Endothelial cell of coronary artery (primary cell): ENCODE data around the gene TMPRSS4. TPM values are rescaled to one million over a fixed set of nuclear protein-coding genes. Genes with fewer than 3 reads are reported as not detected.

Source experiments
- total RNA-seq: library from RNA; depleted of rRNA; stranded (reverse); fragments of >200 nt; gene quantifications from 2 replicates; pipeline ENCODE4 v1.2.3, GENCODE V29; 2014

Gene TMPRSS4, protein sequence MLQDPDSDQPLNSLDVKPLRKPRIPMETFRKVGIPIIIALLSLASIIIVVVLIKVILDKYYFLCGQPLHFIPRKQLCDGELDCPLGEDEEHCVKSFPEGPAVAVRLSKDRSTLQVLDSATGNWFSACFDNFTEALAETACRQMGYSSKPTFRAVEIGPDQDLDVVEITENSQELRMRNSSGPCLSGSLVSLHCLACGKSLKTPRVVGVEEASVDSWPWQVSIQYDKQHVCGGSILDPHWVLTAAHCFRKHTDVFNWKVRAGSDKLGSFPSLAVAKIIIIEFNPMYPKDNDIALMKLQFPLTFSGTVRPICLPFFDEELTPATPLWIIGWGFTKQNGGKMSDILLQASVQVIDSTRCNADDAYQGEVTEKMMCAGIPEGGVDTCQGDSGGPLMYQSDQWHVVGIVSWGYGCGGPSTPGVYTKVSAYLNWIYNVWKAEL
- total RNA-seq = not detected in 2 replicates

DNA sequence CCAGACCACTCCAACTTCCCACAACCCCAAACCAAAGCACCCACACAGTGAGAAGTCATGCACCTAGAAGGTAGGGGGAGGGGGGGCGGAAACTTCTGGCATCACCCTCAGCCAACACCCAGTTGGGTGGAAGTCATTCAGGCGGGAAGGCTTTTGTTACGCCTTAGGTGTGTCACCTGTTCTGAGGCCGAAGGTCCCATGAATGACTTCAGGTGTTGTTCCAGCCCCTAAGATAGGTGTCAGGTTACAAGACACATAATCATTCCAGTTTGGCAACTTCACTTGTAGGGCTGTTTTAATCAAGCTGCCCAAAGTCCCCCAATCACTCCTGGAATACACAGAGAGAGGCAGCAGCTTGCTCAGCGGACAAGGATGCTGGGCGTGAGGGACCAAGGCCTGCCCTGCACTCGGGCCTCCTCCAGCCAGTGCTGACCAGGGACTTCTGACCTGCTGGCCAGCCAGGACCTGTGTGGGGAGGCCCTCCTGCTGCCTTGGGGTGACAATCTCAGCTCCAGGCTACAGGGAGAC lies at the start of gene TMPRSS4:
TMPRSS4 (plus strand) TSS at position 325 of the 528 bp plus-strand sequence. CDS start 225 bp downstream, outside the sequence.

DNA sequence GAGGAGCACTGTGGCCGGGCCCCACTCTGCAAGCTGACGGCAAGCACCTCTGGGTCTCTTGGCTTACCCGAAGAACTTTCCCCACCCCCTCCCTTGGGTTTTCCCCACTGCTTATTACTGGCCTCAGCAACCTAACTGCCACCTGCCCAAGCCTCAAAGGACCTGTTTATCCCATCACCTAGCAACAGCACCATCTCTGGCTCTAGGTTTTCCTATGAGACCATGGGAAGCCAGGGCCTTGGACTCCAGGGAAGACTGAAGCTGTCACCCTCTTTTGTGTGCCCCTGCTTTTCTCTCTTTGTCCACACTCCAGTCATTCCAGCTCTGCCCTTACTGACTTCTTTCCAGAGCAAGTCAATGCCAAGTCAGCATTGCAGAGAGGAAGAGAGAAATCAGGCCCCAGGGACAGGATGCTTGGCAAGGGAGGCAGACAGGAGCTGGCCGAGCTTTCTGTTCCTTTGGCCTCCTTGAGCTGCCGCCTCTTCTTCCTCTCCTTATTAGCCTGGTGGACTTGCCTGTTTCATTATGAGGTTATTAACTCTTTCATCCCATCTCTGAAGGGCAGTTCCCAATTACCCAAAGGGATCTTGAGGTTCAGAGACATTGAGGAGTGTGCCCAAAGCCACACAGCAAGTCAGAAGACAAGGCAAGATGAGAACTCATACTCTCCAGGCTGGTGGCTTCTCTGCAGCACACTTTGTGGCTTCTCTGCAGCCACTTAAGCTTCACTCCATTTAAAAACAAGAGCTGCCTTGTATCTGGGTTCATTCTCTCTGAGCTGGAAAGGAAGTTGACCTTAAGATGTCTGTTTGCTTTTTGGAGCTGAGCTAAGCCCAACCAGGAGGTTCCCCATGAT lies 10.3 kb downstream of the TMPRSS4 start, which contains the start of gene SMIM35:
SMIM35 (minus strand) TSS at position 51 of the 856 bp plus-strand sequence. CDS start 206 bp downstream, outside the sequence.

DNA sequence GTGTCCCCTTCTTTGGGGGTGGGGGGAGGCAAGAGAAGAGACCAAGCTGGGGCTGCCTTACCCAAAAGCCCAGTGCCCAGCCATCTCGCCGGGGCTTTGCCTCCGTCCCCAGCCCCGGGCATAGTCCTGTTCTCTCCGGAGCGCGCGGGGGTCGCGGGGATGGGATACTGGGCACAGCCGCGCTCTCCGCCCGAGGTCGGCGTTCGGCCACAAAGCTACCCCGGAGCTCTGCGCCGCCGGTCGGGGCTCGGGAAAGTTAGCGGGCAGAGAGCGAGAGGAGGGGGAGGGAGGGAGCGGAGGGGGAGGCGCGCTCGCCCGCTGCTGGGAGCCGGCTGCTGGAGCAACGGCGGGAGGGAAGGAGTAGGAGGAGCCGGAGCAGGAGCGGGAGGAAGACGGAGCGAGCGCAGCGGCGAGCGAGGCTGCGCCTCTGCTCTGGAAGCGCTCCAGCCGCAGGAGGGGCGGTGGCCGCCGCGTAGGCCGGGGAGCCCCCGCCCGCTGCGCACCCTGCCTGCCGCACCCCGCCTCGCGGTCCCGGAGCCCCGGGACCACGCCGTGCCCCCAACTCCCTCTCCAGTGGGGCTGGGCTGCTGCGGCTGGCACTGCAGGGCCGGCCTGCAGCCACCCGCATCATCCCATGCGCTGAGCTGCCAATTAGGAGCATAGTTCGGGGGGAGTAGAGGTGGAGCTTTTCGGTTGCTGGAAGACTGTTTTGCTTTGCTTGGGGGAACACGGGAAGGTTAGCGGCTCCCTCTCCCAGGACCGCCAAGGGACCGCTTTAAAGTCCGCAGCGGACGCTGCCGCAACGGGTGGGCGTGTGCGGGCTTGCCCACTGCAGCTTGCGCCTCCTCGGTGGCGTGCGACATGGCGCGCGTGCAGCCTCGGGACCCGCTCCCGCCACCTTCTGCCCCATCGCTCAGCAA lies 75.9 kb downstream of the TMPRSS4 start, which contains the start of gene SCN4B:
SCN4B (minus strand) TSS at position 272 of the 920 bp plus-strand sequence; CDS start at position 122, 150 bp downstream.

Other genes starting within 250 kb of the TMPRSS4 start
- 0.28 TPM in 1 of 2 replicates, not detected in the other for gene FXYD6, start 200.4 kb upstream of the TMPRSS4 start, total RNA-seq
- gene TMPRSS13, start 147.7 kb upstream of the TMPRSS4 start, total RNA-seq = not detected in 2 replicates
- not detected in 2 replicates for gene IL10RA, start 90.7 kb upstream of the TMPRSS4 start, total RNA-seq
- gene SMIM35, start 9.9 kb downstream of the TMPRSS4 start, total RNA-seq = not detected in 2 replicates
- 0.09 TPM in 2 replicates for gene SCN4B, start 75.7 kb downstream of the TMPRSS4 start, total RNA-seq
- gene SCN2B, start 99.6 kb downstream of the TMPRSS4 start, total RNA-seq = not detected in 2 replicates
- gene JAML, start 147.9 kb downstream of the TMPRSS4 start, total RNA-seq = 0.19 and 0.27 TPM in 2 replicates
- 8.2 and 12.4 TPM in 2 replicates for gene MPZL3, start 175.3 kb downstream of the TMPRSS4 start, total RNA-seq
- 118 and 402 TPM in 2 replicates for gene MPZL2, start 187.2 kb downstream of the TMPRSS4 start, total RNA-seq
- not detected in 2 replicates for gene CD3E, start 227.7 kb downstream of the TMPRSS4 start, total RNA-seq